Neuronal stem cell (in vitro differentiated cells): ENCODE measurements around the gene ARL10.

Source experiments
- DNase-seq: peaks from one replicate; pipeline ENCODE4 v3.0.0-alpha.2; 2013; ENCODE audit warnings: low spot score
- H2AFZ ChIP-seq: one replicate; pipeline ENCODE4 v1.6.1; 2013; ENCODE audit warnings: mild to moderate bottlenecking, low read length, inconsistent platforms
- H2AK5ac ChIP-seq: 2 replicates; pipeline ENCODE4 v1.6.1; 2013; ENCODE audit warnings: low read depth, mild to moderate bottlenecking, inconsistent platforms, low read length, moderate library complexity, mixed read lengths
- H2BK120ac ChIP-seq: 2 replicates; pipeline ENCODE4 v1.6.1; 2013; ENCODE audit warnings: low read depth, mild to moderate bottlenecking, inconsistent platforms, low read length, moderate library complexity, mixed read lengths
- H2BK12ac ChIP-seq: one replicate; pipeline ENCODE4 v1.6.1; 2013; ENCODE audit warnings: low read length, inconsistent platforms
- H2BK15ac ChIP-seq: 2 replicates; pipeline ENCODE4 v1.6.1; 2013; ENCODE audit warnings: mild to moderate bottlenecking, low read length, inconsistent platforms, mixed read lengths
- H2BK5ac ChIP-seq: one replicate; pipeline ENCODE4 v1.6.1; 2013; ENCODE audit warnings: inconsistent platforms, mild to moderate bottlenecking, low read length, moderate library complexity
- H3K14ac ChIP-seq: one replicate; pipeline ENCODE4 v1.6.1; 2013; ENCODE audit warnings: low read length, inconsistent platforms
- H3K18ac ChIP-seq: 2 replicates; pipeline ENCODE4 v1.6.1; 2013; ENCODE audit warnings: low read length, inconsistent platforms
- H3K23ac ChIP-seq: 2 replicates; pipeline ENCODE4 v1.6.1; 2013; ENCODE audit warnings: low read depth, mild to moderate bottlenecking, mixed read lengths, low read length, inconsistent platforms; ENCODE audit not compliant: poor library complexity
- H3K27ac ChIP-seq: replicated peaks from 3 replicates; pipeline ENCODE4 v1.5.1; 2013; ENCODE audit warnings: low read length, inconsistent platforms
- H3K27me3 ChIP-seq, 3 experiments: 2 replicates each; pipeline ENCODE4 v1.6.1; 2013; ENCODE audit warnings: low read length in 3 of 3, mild to moderate bottlenecking in 2 of 3, inconsistent platforms in 1 of 3, low read depth in 1 of 3, mixed read lengths in 1 of 3, moderate library complexity in 1 of 3; ENCODE audit not compliant: control insufficient read depth in 3 of 3, insufficient read depth in 3 of 3
- H3K36me3 ChIP-seq, 2 donors: replicated peaks in 1 of 2; 2 replicates each; pipeline ENCODE4 v1.6.1; 2013; ENCODE audit warnings: low read length in 2 of 2; ENCODE audit not compliant: control insufficient read depth in 2 of 2, insufficient read depth in 2 of 2
- H3K4ac ChIP-seq: 2 replicates; pipeline ENCODE4 v1.6.1; 2013; ENCODE audit warnings: inconsistent platforms, mild to moderate bottlenecking, low read length, moderate library complexity
- H3K4me1 ChIP-seq, 2 donors: 1 replicate in 1 of 2; 2 replicates in 1 of 2; pipeline ENCODE4 v1.6.1; 2013; ENCODE audit warnings: low read length in 2 of 2, low read depth in 1 of 2; ENCODE audit not compliant: control insufficient read depth in 2 of 2, insufficient read depth in 1 of 2
- H3K4me2 ChIP-seq: one replicate; pipeline ENCODE4 v1.6.1; 2013; ENCODE audit warnings: mild to moderate bottlenecking, low read length, inconsistent platforms; ENCODE audit not compliant: insufficient read depth, poor library complexity, severe bottlenecking
- H3K4me3 ChIP-seq, 2 donors: 2 replicates each; pipeline ENCODE4 v1.5.1; 2013; ENCODE audit warnings: low read length in 2 of 2, mild to moderate bottlenecking in 2 of 2, inconsistent platforms in 1 of 2, moderate library complexity in 1 of 2
- H3K79me1 ChIP-seq: one replicate; pipeline ENCODE4 v1.6.1; 2013; ENCODE audit warnings: low read depth, mild to moderate bottlenecking, inconsistent platforms, low read length, moderate library complexity
- H3K9ac ChIP-seq: one replicate; pipeline ENCODE4 v1.6.1; 2013; ENCODE audit warnings: mild to moderate bottlenecking, low read depth, low read length, inconsistent platforms; ENCODE audit not compliant: poor library complexity
- H3K9me3 ChIP-seq, 2 donors: replicated peaks in 1 of 2; 2 replicates each; pipeline versions ENCODE3 to v1.6.1; 2013; ENCODE audit warnings: low read length in 2 of 2, mild to moderate bottlenecking in 2 of 2, inconsistent platforms in 1 of 2, low read depth in 1 of 2, mixed read lengths in 1 of 2, moderate library complexity in 1 of 2; ENCODE audit not compliant: control insufficient read depth in 2 of 2, insufficient read depth in 1 of 2
- H4K8ac ChIP-seq: one replicate; pipeline ENCODE4 v1.6.1; 2013; ENCODE audit warnings: low read depth, mild to moderate bottlenecking, inconsistent platforms, low read length, moderate library complexity
- H4K91ac ChIP-seq: one replicate; pipeline ENCODE4 v1.6.1; 2013; ENCODE audit warnings: low read length, low read depth, mild to moderate bottlenecking, inconsistent platforms; ENCODE audit not compliant: poor library complexity
- WGBS, 2 donors: extraction: QIAGEN DNeasy Blood & Tissue Kit; methylation state at CpG; one replicate each; pipeline ENCODE4 v1.1.7; 2013; ENCODE audit warnings: missing lambda C conversion rate in 2 of 2, mixed read lengths in 1 of 2; ENCODE audit not compliant: insufficient read length in 2 of 2, insufficient replicate concordance in 1 of 2; ENCODE audit errors: extremely low coverage in 2 of 2; 5-methylcytosine and 5-hydroxymethylcytosine counted together

The ARL10 gene

DNA sequence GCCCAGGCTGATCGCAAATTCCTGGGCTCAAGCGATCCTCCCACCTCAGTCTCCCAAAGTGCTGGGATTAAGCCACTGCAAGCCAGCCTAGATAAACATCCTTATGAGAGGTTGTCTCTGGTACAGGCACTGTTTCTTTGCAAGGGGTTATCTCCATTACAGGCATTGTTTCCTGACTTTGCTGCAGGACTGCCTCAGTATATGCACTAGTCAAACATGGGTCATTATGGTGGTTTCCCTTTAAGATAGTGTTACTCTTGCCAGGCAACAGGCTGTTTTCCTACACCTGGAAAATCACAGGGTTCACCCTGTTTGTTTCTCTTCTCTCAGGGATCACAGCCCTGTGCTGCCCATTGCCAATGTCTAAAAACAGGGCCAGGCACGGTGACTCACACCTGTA is 58.9 kb downstream of the ARL10 start:
- no peak for DNase-seq
- Histone ChIP-seq H3K27ac (no peak overlapping the region), H3K18ac (no peak overlapping the region), H4K91ac (no peak overlapping the region), H3K36me3 (no peaks in the 10 kb centered on the region), H2BK12ac (no peak overlapping the region), H2BK120ac (no peak overlapping the region), H3K79me1 (no peaks in the 10 kb centered on the region), H3K4me2 (no peak overlapping the region), H3K4ac (no peak overlapping the region), H2BK15ac (no peak overlapping the region), H3K23ac (no peak overlapping the region), H3K9ac (no peak overlapping the region), H3K14ac (no peak overlapping the region), H3K4me3 (no peak overlapping the region), H3K9me3 (peaks cover 5% of the 10 kb centered on the region in 2 donors), H4K8ac (no peak overlapping the region), H3K27me3 (no peaks in the 10 kb centered on the region), H3K4me1 (no peaks in the 10 kb centered on the region), H2BK5ac (no peak overlapping the region), H2AK5ac (no peak overlapping the region), H2AFZ (no peak overlapping the region)
- no CpG with 5 or more reads among the region's 3 CpGs for WGBS, 2 donors

DNA sequence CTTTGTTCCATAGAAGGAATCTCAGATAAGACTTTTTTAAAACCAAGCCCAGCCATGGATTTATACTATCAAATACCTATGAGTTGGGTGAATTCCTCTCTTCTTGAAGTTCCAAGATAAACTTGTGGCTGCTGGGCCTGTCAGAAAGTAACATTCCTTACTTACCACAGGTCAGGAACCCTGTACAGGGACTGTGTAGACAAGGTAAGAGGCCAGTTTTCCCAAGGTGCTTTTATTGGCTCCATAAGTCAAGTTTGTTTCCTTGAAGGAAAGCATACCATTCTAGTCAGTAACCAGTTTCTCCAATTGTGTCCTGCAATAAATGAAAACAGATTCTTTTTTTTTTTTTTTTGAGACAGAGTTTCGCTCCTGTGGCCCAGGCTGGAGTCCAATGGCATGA is 59.9 kb downstream of the ARL10 start:
- no peak for DNase-seq
- Histone ChIP-seq H3K9ac (no peak overlapping the region), H3K18ac (no peak overlapping the region), H3K27ac (no peak overlapping the region), H3K4me1 (no peaks in the 10 kb centered on the region), H2AFZ (no peak overlapping the region), H3K4me2 (no peak overlapping the region), H3K9me3 (peaks cover 4 to 5% of the 10 kb centered on the region in 2 donors), H3K4me3 (no peak overlapping the region), H2BK120ac (no peak overlapping the region), H2BK5ac (no peak overlapping the region), H4K8ac (no peak overlapping the region), H3K27me3 (no peaks in the 10 kb centered on the region), H3K14ac (no peak overlapping the region), H2AK5ac (no peak overlapping the region), H3K79me1 (no peaks in the 10 kb centered on the region), H3K4ac (no peak overlapping the region), H3K23ac (no peak overlapping the region), H3K36me3 (no peaks in the 10 kb centered on the region), H2BK15ac (no peak overlapping the region), H2BK12ac (no peak overlapping the region), H4K91ac (no peak overlapping the region)
- WGBS, 2 donors, result no CpG with 5 or more reads among the region's 1 CpG

DNA sequence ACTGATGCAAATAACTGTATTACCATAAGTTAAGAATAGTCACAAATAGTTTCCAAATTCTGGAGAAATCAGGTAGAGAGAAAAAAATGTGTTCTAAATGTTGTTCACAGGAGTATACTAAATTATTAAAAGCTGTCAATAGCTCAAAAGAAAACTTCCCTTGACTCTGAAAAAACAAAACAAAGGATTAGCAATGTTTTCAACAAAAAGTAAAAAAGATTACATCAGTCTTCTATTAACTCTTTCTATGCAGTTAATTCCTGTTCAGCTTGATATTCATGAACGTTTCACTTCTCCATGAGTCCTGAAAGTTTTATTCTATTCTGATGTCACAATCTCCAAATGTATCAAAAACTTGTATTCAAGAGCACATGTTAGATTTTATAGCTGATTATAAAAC is 60.5 kb downstream of the ARL10 start:
- Histone ChIP-seq H3K18ac (no peak overlapping the region), H3K23ac (no peak overlapping the region), H3K9ac (no peak overlapping the region), H3K79me1 (no peaks in the 10 kb centered on the region), H2AFZ (no peak overlapping the region), H3K4ac (no peak overlapping the region), H2BK12ac (no peak overlapping the region), H4K91ac (no peak overlapping the region), H3K27me3 (no peaks in the 10 kb centered on the region), H2BK120ac (no peak overlapping the region), H3K27ac (no peak overlapping the region), H3K14ac (no peak overlapping the region), H2BK15ac (no peak overlapping the region), H3K4me1 (no peaks in the 10 kb centered on the region), H2AK5ac (no peak overlapping the region), H2BK5ac (no peak overlapping the region), H3K4me2 (no peak overlapping the region), H3K9me3 (peaks cover 1 to 5% of the 10 kb centered on the region in 2 donors), H3K4me3 (no peak overlapping the region), H4K8ac (no peak overlapping the region), H3K36me3 (no peaks in the 10 kb centered on the region)
- no peak for DNase-seq
- WGBS, 2 donors, result no CpG with 5 or more reads among the region's 1 CpG

DNA sequence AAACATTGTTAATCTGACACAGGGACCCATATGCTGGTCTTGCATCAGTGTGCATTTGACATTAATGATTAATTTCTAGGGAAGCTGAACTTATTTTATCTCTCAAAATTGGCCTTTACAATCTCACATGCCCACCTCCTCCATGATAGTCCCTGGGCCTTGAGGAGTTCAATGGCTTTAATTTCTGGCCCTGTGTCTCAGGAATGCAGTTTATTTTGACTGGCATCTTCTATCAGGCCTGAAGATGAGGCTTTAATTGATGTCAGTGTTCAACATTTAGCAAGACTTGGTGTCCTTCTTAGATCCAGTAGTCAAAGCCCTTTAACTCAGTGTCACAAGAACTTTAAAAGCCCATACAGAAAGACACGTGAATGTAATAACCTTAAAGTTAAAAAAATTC is 61.6 kb downstream of the ARL10 start:
- no peak overlapping the region for H4K8ac ChIP-seq
- WGBS, 2 donors, result no CpG with 5 or more reads among the region's 1 CpG
- peaks cover 0 to 1% of the 10 kb centered on the region in 2 donors for H3K9me3 ChIP-seq
- no peak overlapping the region for H3K23ac ChIP-seq
- H4K91ac ChIP-seq, result no peak overlapping the region
- H3K27ac ChIP-seq, result no peak overlapping the region
- no peaks in the 10 kb centered on the region for H3K4me1 ChIP-seq
- H3K14ac ChIP-seq, result no peak overlapping the region
- H2BK5ac ChIP-seq, result no peak overlapping the region
- no peak overlapping the region for H3K4me2 ChIP-seq
- H3K18ac ChIP-seq, result no peak overlapping the region
- H3K9ac ChIP-seq, result no peak overlapping the region
- no peak for DNase-seq
- H2AK5ac ChIP-seq, result no peak overlapping the region
- no peak overlapping the region for H2AFZ ChIP-seq
- H2BK120ac ChIP-seq, result no peak overlapping the region
- no peak overlapping the region for H2BK12ac ChIP-seq
- no peak overlapping the region for H2BK15ac ChIP-seq
- no peaks in the 10 kb centered on the region for H3K27me3 ChIP-seq
- no peaks in the 10 kb centered on the region for H3K36me3 ChIP-seq
- no peak overlapping the region for H3K4me3 ChIP-seq
- no peak overlapping the region for H3K4ac ChIP-seq
- no peaks in the 10 kb centered on the region for H3K79me1 ChIP-seq
